HEK293 (cell line): ENCODE measurements around the gene CMTR2.

Experiments used
- CTCF ChIA-PET: fragments of 350-600 bp; formaldehyde crosslinking; extraction: SDS; loops from one replicate; lab custom pipeline; 2021; ENCODE audit warnings: antibody characterized with exemption; lab: Yijun Ruan, JAX
- POLR2A ChIA-PET: fragments of 300-600 bp; formaldehyde crosslinking; extraction: SDS; loops from one replicate; lab custom pipeline; 2020; ENCODE audit warnings: antibody characterized with exemption, inconsistent platforms; lab: Yijun Ruan, JAX
- H3K27ac ChIP-seq: fragments of 200-500 bp; sonication (Bioruptor generic); 2 replicates; pipeline ENCODE4 v1.5.1; 2014; ENCODE audit warnings: low read depth, low read length, control low read depth, inconsistent platforms; ENCODE audit errors: extremely low read depth
- H3K36me3 ChIP-seq, 2 experiments: fragments of 200-500 bp in 1 of 2; sonication (Bioruptor generic) in 1 of 2; 1 replicate in 1 of 2; 2 replicates in 1 of 2; pipeline ENCODE4 v1.5.1; 2014 to 2017; ENCODE audit warnings: inconsistent platforms in 2 of 2, low read length in 2 of 2; ENCODE audit not compliant: control insufficient read depth in 2 of 2, insufficient read depth in 1 of 2
- H3K4me1 ChIP-seq: fragments of 200-500 bp; sonication (Bioruptor generic); 2 replicates; pipeline ENCODE4 v1.5.1; 2014; ENCODE audit warnings: mild to moderate bottlenecking, low read length, inconsistent platforms; ENCODE audit not compliant: control insufficient read depth, insufficient read depth
- H3K4me3 ChIP-seq: 2 replicates; pipeline ENCODE4 v1.5.1; 2011; ENCODE audit warnings: low read depth, mild to moderate bottlenecking, control low read depth, low read length, moderate library complexity
- H3K9me3 ChIP-seq: fragments of 200-500 bp; sonication (Bioruptor generic); 2 replicates; pipeline ENCODE4 v1.5.1; 2014; ENCODE audit warnings: low read depth, low read length, inconsistent platforms; ENCODE audit not compliant: control insufficient read depth, insufficient read depth
- GLIS1 ChIP-seq: fragments of 450-650 bp; formaldehyde crosslinking; IDR thresholded peaks from 2 replicates; pipeline ENCODE4 v1.5.1; 2016; ENCODE audit warnings: missing biosample characterization, missing genetic modification characterization
- KLF16 ChIP-seq: fragments of 450-650 bp; formaldehyde crosslinking; IDR thresholded peaks from 2 replicates; pipeline ENCODE4 v1.5.1; 2017; ENCODE audit warnings: missing biosample characterization, missing genetic modification characterization
- MZF1 ChIP-seq: fragments of 450-650 bp; formaldehyde crosslinking; IDR thresholded peaks from 2 replicates; pipeline ENCODE4 v1.5.1; 2017; ENCODE audit warnings: missing biosample characterization, missing genetic modification characterization, borderline replicate concordance
- TRIM28 ChIP-seq: IDR thresholded peaks from 2 replicates; pipeline ENCODE4 v1.6.1; 2011; ENCODE audit warnings: low read length, control low read depth, borderline replicate concordance
- ZFHX2 ChIP-seq: fragments of 450-650 bp; formaldehyde crosslinking; conservative IDR thresholded peaks from 2 replicates; pipeline ENCODE4 v1.5.1; 2016; ENCODE audit warnings: missing biosample characterization, missing genetic modification characterization
- ZFP69B ChIP-seq: fragments of 450-650 bp; formaldehyde crosslinking; IDR thresholded peaks from 2 replicates; pipeline ENCODE4 v1.5.1; 2016; ENCODE audit warnings: missing biosample characterization, missing genetic modification characterization
- ZIC2 ChIP-seq: fragments of 450-650 bp; formaldehyde crosslinking; IDR thresholded peaks from 2 replicates; pipeline ENCODE4 v1.5.1; 2016; ENCODE audit warnings: missing biosample characterization, missing genetic modification characterization
- ZNF138 ChIP-seq: fragments of 450-650 bp; formaldehyde crosslinking; IDR thresholded peaks from 2 replicates; pipeline ENCODE4 v1.5.1; 2016; ENCODE audit warnings: missing biosample characterization, missing genetic modification characterization, borderline replicate concordance
- ZNF174 ChIP-seq: fragments of 450-650 bp; formaldehyde crosslinking; IDR thresholded peaks from 2 replicates; pipeline ENCODE4 v1.5.0; 2017; ENCODE audit warnings: missing biosample characterization, mild to moderate bottlenecking, missing genetic modification characterization
- ZNF221 ChIP-seq: fragments of 450-650 bp; formaldehyde crosslinking; IDR thresholded peaks from 2 replicates; pipeline ENCODE4 v1.5.1; 2017; ENCODE audit warnings: missing biosample characterization, missing genetic modification characterization, borderline replicate concordance
- ZNF302 ChIP-seq: fragments of 450-650 bp; formaldehyde crosslinking; IDR thresholded peaks from 2 replicates; pipeline ENCODE4 v1.5.1; 2016; ENCODE audit warnings: missing biosample characterization, missing genetic modification characterization, low read depth
- ZNF324 ChIP-seq: fragments of 450-650 bp; formaldehyde crosslinking; IDR thresholded peaks from 2 replicates; pipeline ENCODE4 v1.5.1; 2016; ENCODE audit warnings: missing biosample characterization, missing genetic modification characterization
- ZNF341 ChIP-seq: fragments of 450-650 bp; formaldehyde crosslinking; IDR thresholded peaks from 2 replicates; pipeline ENCODE4; 2016; ENCODE audit warnings: low read depth, missing biosample characterization, missing genetic modification characterization
- ZNF416 ChIP-seq: fragments of 450-650 bp; formaldehyde crosslinking; IDR thresholded peaks from 2 replicates; pipeline ENCODE4 v1.5.1; 2016; ENCODE audit warnings: missing biosample characterization, missing genetic modification characterization
- ZNF600 ChIP-seq: fragments of 450-650 bp; formaldehyde crosslinking; IDR thresholded peaks from 2 replicates; pipeline ENCODE4 v1.5.1; 2016; ENCODE audit warnings: missing biosample characterization, missing genetic modification characterization
- ZNF626 ChIP-seq: fragments of 450-650 bp; sonication (Bioruptor Pico); formaldehyde crosslinking; IDR thresholded peaks from 2 replicates; pipeline ENCODE4 v1.5.1; 2018; ENCODE audit warnings: missing biosample characterization, missing genetic modification characterization, inconsistent platforms
- ZNF629 ChIP-seq: fragments of 450-650 bp; formaldehyde crosslinking; IDR thresholded peaks from 2 replicates; pipeline ENCODE4 v1.5.1; 2017; ENCODE audit warnings: missing biosample characterization, missing genetic modification characterization
- ZNF660 ChIP-seq: fragments of 450-650 bp; IDR thresholded peaks from 2 replicates; pipeline ENCODE4 v1.5.1; 2018; ENCODE audit warnings: missing biosample characterization, mild to moderate bottlenecking, missing genetic modification characterization
- ZNF830 ChIP-seq: fragments of 450-650 bp; IDR thresholded peaks from 2 replicates; pipeline ENCODE4 v1.5.0; 2018; ENCODE audit warnings: missing biosample characterization, missing genetic modification characterization, low read depth, mild to moderate bottlenecking, moderate library complexity
- TF ChIP-seq, protein P1 (sequence below): fragments of 450-650 bp; formaldehyde crosslinking; conservative IDR thresholded peaks from 2 replicates; pipeline ENCODE4 v1.5.1; 2016; ENCODE audit warnings: low read depth, missing biosample characterization, missing genetic modification characterization
- TF ChIP-seq, protein P2 (sequence below): fragments of 450-650 bp; formaldehyde crosslinking; IDR thresholded peaks from 2 replicates; pipeline ENCODE4 v1.5.1; 2016; ENCODE audit warnings: missing biosample characterization, missing genetic modification characterization
- TF ChIP-seq, protein P3 (sequence below): fragments of 450-650 bp; formaldehyde crosslinking; IDR thresholded peaks from 2 replicates; pipeline ENCODE4 v1.5.1; 2016; ENCODE audit warnings: missing biosample characterization, missing genetic modification characterization
- TF ChIP-seq, protein P4 (sequence below): fragments of 450-650 bp; IDR thresholded peaks from 2 replicates; pipeline ENCODE4 v1.5.1; 2018; ENCODE audit warnings: missing biosample characterization, missing genetic modification characterization
- TF ChIP-seq, protein P5 (sequence below): fragments of 450-650 bp; formaldehyde crosslinking; IDR thresholded peaks from 2 replicates; pipeline ENCODE4 v1.5.1; 2016; ENCODE audit warnings: missing biosample characterization, missing genetic modification characterization

CMTR2 gene

DNA sequence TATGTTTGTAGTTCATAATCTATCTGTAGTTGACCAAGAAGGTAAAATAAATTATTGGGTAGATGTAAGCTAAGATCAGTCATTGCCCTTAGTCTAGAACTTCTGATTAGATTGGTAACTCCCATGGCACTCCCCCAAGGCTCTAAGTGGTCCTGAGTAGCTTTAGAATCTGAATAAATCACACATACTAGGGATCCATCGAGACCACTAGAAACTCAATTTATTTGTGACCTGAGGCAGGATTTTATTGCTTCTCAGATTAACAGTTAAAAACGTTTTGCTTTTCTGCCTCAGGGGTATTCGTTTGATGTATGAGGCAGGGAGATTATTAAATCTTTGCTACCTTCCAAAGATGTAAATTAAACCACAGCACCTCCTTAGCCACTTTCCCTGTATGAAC lies 24.9 kb downstream of the CMTR2 start (continued):
- TF ChIP-seq, protein P1, sequence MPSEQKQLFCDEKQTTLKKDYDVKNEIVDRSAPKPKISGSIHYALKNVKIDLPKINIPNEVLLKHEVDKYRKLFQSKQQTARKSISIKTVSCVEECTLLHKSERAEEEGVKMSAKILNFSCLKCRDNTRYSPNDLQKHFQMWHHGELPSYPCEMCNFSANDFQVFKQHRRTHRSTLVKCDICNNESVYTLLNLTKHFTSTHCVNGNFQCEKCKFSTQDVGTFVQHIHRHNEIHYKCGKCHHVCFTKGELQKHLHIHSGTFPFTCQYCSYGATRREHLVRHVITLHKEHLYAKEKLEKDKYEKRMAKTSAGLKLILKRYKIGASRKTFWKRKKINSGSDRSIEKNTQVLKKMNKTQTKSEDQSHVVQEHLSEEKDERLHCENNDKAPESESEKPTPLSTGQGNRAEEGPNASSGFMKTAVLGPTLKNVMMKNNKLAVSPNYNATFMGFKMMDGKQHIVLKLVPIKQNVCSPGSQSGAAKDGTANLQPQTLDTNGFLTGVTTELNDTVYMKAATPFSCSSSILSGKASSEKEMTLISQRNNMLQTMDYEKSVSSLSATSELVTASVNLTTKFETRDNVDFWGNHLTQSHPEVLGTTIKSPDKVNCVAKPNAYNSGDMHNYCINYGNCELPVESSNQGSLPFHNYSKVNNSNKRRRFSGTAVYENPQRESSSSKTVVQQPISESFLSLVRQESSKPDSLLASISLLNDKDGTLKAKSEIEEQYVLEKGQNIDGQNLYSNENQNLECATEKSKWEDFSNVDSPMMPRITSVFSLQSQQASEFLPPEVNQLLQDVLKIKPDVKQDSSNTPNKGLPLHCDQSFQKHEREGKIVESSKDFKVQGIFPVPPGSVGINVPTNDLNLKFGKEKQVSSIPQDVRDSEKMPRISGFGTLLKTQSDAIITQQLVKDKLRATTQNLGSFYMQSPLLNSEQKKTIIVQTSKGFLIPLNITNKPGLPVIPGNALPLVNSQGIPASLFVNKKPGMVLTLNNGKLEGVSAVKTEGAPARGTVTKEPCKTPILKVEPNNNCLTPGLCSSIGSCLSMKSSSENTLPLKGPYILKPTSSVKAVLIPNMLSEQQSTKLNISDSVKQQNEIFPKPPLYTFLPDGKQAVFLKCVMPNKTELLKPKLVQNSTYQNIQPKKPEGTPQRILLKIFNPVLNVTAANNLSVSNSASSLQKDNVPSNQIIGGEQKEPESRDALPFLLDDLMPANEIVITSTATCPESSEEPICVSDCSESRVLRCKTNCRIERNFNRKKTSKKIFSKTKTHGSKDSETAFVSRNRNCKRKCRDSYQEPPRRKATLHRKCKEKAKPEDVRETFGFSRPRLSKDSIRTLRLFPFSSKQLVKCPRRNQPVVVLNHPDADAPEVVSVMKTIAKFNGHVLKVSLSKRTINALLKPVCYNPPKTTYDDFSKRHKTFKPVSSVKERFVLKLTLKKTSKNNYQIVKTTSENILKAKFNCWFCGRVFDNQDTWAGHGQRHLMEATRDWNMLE (tag by site-specific recombination), result no peak
- TF ChIP-seq ZNF174 (tag by site-specific recombination) (no peak), ZNF341 (tag by site-specific recombination) (no peak), ZNF324 (tag by site-specific recombination) (no peak)
- TF ChIP-seq, protein P2, sequence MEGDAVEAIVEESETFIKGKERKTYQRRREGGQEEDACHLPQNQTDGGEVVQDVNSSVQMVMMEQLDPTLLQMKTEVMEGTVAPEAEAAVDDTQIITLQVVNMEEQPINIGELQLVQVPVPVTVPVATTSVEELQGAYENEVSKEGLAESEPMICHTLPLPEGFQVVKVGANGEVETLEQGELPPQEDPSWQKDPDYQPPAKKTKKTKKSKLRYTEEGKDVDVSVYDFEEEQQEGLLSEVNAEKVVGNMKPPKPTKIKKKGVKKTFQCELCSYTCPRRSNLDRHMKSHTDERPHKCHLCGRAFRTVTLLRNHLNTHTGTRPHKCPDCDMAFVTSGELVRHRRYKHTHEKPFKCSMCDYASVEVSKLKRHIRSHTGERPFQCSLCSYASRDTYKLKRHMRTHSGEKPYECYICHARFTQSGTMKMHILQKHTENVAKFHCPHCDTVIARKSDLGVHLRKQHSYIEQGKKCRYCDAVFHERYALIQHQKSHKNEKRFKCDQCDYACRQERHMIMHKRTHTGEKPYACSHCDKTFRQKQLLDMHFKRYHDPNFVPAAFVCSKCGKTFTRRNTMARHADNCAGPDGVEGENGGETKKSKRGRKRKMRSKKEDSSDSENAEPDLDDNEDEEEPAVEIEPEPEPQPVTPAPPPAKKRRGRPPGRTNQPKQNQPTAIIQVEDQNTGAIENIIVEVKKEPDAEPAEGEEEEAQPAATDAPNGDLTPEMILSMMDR (tag by site-specific recombination), result no peak
- TF ChIP-seq, protein P3, sequence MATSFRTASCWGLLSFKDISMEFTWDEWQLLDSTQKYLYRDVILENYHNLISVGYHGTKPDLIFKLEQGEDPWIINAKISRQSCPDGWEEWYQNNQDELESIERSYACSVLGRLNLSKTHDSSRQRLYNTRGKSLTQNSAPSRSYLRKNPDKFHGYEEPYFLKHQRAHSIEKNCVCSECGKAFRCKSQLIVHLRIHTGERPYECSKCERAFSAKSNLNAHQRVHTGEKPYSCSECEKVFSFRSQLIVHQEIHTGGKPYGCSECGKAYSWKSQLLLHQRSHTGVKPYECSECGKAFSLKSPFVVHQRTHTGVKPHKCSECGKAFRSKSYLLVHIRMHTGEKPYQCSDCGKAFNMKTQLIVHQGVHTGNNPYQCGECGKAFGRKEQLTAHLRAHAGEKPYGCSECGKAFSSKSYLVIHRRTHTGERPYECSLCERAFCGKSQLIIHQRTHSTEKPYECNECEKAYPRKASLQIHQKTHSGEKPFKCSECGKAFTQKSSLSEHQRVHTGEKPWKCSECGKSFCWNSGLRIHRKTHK, result no peak

DNA sequence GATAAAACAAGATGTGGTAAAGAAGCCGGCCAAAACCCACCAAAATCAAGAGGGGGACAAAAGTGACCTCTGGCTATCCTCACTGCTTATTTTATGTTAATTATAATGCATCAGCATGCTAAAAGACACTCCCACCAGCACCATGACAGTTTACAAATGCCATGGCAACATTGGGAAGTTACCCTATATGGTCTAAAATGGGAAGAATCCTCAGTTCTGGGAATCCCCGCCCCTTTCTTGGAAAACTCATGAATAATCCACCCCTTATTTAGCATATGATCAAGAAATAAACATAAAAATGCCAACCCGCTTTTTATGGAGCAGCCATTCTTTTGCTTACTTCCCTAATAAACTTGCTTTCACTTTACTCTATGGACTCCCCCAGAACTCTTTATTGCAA lies 25.6 kb downstream of the CMTR2 start:
- Histone ChIP-seq H3K9me3 (no peaks in the 10 kb centered on the region; the same call in 1 of the 2 replicates), H3K4me1 (0 out of 2 replicates have a peak, but pooled peaks cover 2% of the 10 kb centered on the region), H3K27ac (no peak overlapping the region)
- POLR2A ChIA-PET, result no interaction called here
- CTCF ChIA-PET, result no interaction called here
- TF ChIP-seq ZNF660 (tag by site-specific recombination) (no peak), ZFHX2 (no peak), ZNF830 (tag by site-specific recombination) (no peak), ZNF416 (tag by site-specific recombination) (no peak), KLF16 (tag by site-specific recombination) (no peak), ZNF629 (tag by site-specific recombination) (no peak), ZNF626 (no peak), ZNF302 (tag by site-specific recombination) (no peak), ZFP69B (tag by site-specific recombination) (no peak), ZNF138 (no peak)
- TF ChIP-seq, all 188 proteins: peak for 0
- no peaks in the 10 kb centered on the region for H3K36me3 ChIP-seq
- H3K4me3 ChIP-seq, result no peak overlapping the region

DNA sequence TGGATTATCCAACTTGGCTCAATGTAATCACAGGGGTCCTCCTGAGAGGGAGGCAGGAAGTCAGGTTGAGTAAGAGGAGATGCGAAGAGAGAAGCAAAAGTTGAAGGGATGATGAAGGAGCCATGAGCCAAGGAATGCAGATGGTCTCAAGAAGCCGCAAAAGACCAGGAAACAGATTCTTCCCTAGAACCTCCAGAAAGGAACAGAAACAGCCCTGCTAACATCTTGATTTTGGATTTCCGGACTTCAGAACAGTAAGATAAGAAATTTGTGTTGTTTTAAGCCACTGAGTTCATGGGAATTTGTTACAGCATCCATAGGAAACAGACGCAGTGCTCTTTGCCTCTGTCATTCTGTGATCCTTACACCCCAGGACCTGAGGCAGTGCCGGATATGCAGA lies 26.8 kb downstream of the CMTR2 start:
- no peaks in the 10 kb centered on the region for H3K9me3 ChIP-seq
- no peak overlapping the region for H3K4me3 ChIP-seq
- ChIA-PET CTCF (no interaction called here), POLR2A (no interaction called here)
- H3K36me3 ChIP-seq, result no peaks in the 10 kb centered on the region
- H3K4me1 ChIP-seq, result 0 out of 2 replicates have a peak, but pooled peaks cover 2% of the 10 kb centered on the region
- no peak overlapping the region for H3K27ac ChIP-seq
- no peak for TF ChIP-seq ZNF600 (tag by site-specific recombination)
- TF ChIP-seq, protein P4, sequence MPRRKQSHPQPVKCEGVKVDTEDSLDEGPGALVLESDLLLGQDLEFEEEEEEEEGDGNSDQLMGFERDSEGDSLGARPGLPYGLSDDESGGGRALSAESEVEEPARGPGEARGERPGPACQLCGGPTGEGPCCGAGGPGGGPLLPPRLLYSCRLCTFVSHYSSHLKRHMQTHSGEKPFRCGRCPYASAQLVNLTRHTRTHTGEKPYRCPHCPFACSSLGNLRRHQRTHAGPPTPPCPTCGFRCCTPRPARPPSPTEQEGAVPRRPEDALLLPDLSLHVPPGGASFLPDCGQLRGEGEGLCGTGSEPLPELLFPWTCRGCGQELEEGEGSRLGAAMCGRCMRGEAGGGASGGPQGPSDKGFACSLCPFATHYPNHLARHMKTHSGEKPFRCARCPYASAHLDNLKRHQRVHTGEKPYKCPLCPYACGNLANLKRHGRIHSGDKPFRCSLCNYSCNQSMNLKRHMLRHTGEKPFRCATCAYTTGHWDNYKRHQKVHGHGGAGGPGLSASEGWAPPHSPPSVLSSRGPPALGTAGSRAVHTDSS (tag by site-specific recombination), result no peak
- no peak for TF ChIP-seq ZIC2
- no peak for TF ChIP-seq ZNF221 (tag by site-specific recombination)
- TF ChIP-seq TRIM28, result no peak
- no peak for TF ChIP-seq MZF1 (tag by site-specific recombination)
- TF ChIP-seq ZNF302 (tag by site-specific recombination), result no peak
- no peak for TF ChIP-seq GLIS1 (tag by site-specific recombination)
- TF ChIP-seq, protein P5, sequence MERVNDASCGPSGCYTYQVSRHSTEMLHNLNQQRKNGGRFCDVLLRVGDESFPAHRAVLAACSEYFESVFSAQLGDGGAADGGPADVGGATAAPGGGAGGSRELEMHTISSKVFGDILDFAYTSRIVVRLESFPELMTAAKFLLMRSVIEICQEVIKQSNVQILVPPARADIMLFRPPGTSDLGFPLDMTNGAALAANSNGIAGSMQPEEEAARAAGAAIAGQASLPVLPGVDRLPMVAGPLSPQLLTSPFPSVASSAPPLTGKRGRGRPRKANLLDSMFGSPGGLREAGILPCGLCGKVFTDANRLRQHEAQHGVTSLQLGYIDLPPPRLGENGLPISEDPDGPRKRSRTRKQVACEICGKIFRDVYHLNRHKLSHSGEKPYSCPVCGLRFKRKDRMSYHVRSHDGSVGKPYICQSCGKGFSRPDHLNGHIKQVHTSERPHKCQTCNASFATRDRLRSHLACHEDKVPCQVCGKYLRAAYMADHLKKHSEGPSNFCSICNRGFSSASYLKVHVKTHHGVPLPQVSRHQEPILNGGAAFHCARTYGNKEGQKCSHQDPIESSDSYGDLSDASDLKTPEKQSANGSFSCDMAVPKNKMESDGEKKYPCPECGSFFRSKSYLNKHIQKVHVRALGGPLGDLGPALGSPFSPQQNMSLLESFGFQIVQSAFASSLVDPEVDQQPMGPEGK (tag by site-specific recombination), result no peak
